K562 (cell line): ENCODE measurements around the gene CDC20. TPM values are rescaled to one million over a fixed set of nuclear protein-coding genes. Genes with fewer than 3 reads are reported as not detected.

Experiments
- ARID2 ChIP-seq: fragments of 450-650 bp; IDR thresholded peaks from 2 replicates; pipeline ENCODE4 v1.6.1; 2017; ENCODE audit warnings: antibody characterized with exemption, mild to moderate bottlenecking
- CCAR2 ChIP-seq: fragments of 200-400 bp; formaldehyde crosslinking; IDR thresholded peaks from 2 replicates; pipeline ENCODE4 v1.6.1; 2017; ENCODE audit warnings: mild to moderate bottlenecking, low read depth, low read length
- CEBPZ ChIP-seq: fragments of 150-350 bp; IDR thresholded peaks from 2 replicates; pipeline ENCODE4 v1.6.1; 2014; ENCODE audit warnings: low read depth, mild to moderate bottlenecking, low read length, borderline replicate concordance
- CHD4 ChIP-seq: fragments of 200-600 bp; sonication (generic); IDR thresholded peaks from 3 replicates; pipeline ENCODE4 v1.6.1; 2012; ENCODE audit warnings: low read depth, mild to moderate bottlenecking, mixed read lengths, low read length, inconsistent platforms; ENCODE audit not compliant: insufficient read depth, insufficient replicate concordance, poor library complexity, severe bottlenecking
- ETV5 ChIP-seq: sonication (generic); formaldehyde crosslinking; IDR thresholded peaks from 2 replicates; pipeline ENCODE4 v1.4.0; 2020; ENCODE audit warnings: low read depth, mild to moderate bottlenecking, missing genetic modification reagents
- MBD2 ChIP-seq: sonication (generic); IDR thresholded peaks from 2 replicates; pipeline ENCODE4 v1.6.1; 2016; ENCODE audit warnings: low read depth, borderline replicate concordance
- MLX ChIP-seq, 2 experiments: fragments of 450-650 bp in 1 of 2; sonication (generic) in 1 of 2; formaldehyde crosslinking; conservative IDR thresholded peaks; 2 replicates each; pipeline versions ENCODE4 v1.4.0 to v1.8.1; 2020 to 2022; ENCODE audit warnings: mild to moderate bottlenecking in 1 of 2, missing genetic modification reagents in 1 of 2
- NONO ChIP-seq, 2 experiments: fragments of 200-400 bp in 1 of 2; fragments of 450-650 bp in 1 of 2; formaldehyde crosslinking in 1 of 2; IDR thresholded peaks; 2 replicates each; pipeline ENCODE4 v1.6.1; 2017; ENCODE audit warnings: low read depth in 2 of 2, mild to moderate bottlenecking in 2 of 2, moderate library complexity in 2 of 2, low read length in 1 of 2
- NR2F6 ChIP-seq: fragments of 450-650 bp; formaldehyde crosslinking; IDR thresholded peaks from 2 replicates; pipeline ENCODE4 v1.4.0; 2020; ENCODE audit warnings: mild to moderate bottlenecking
- PHF8 ChIP-seq: fragments of 200-600 bp; sonication (generic); IDR thresholded peaks from 2 replicates; pipeline ENCODE4 v1.6.1; 2012; ENCODE audit warnings: mixed run types, mild to moderate bottlenecking, inconsistent platforms, low read length, moderate library complexity, borderline replicate concordance
- SIRT6 ChIP-seq: IDR thresholded peaks from one replicate; pipeline ENCODE4 v1.6.1; 2012; ENCODE audit warnings: low read depth, mild to moderate bottlenecking, control low read depth, inconsistent platforms, low read length, moderate library complexity
- THAP7 ChIP-seq: fragments of 250-450 bp; sonication (Bioruptor Pico); IDR thresholded peaks from 2 replicates; pipeline ENCODE4 v1.5.0; 2021
- ZBTB2 ChIP-seq: fragments of 450-650 bp; IDR thresholded peaks from 2 replicates; pipeline ENCODE4 v1.6.1; 2016; ENCODE audit warnings: antibody characterized with exemption
- ZBTB34 ChIP-seq: fragments of 250-450 bp; sonication (Bioruptor Pico); IDR thresholded peaks from 2 replicates; pipeline ENCODE4 v1.8.0; 2021; ENCODE audit warnings: mild to moderate bottlenecking, moderate library complexity
- ZNF224 ChIP-seq: sonication (generic); formaldehyde crosslinking; IDR thresholded peaks from 2 replicates; pipeline ENCODE4 v1.8.0; 2022; ENCODE audit warnings: mild to moderate bottlenecking, missing genetic modification reagents
- ZNF232 ChIP-seq: sonication (generic); formaldehyde crosslinking; IDR thresholded peaks from 2 replicates; pipeline ENCODE4 v1.8.0; 2022; ENCODE audit warnings: mild to moderate bottlenecking, missing genetic modification reagents
- ZNF740 ChIP-seq, 3 experiments: fragments of 200-800 bp in 1 of 3; sonication (Bioruptor generic) in 1 of 3; sonication (generic) in 1 of 3; formaldehyde crosslinking in 1 of 3; IDR thresholded peaks; 2 replicates each; pipeline versions ENCODE4 v1.6.1 to v1.8.0; 2016 to 2022; ENCODE audit warnings: mild to moderate bottlenecking in 2 of 3, missing compliant biosample characterization in 2 of 3, missing genetic modification characterization in 2 of 3, missing genetic modification reagents in 1 of 3
- polyA plus RNA-seq, 8 experiments: library from polyadenylated mRNA; depleted of rRNA in 4 of 8; stranded (reverse) in 5 of 8; unstranded in 3 of 8; fragments of >200 nt; fragmentation: Nextera tagmentation in 2 of 8; fragmentation: Illumina TruSeq in 1 of 8; extraction: Ambion mirVana in 2 of 8; extraction: Trizol in 1 of 8; gene quantifications; 2 replicates each; pipeline versions ENCODE4 v1.2.1 to v1.2.3, GENCODE V29; 2011 to 2014; ENCODE audit warnings: inconsistent platforms in 1 of 8, missing spikeins in 1 of 8
- total RNA-seq, 7 experiments: library from RNA; depleted of rRNA in 6 of 7; stranded (reverse); fragments of >200 nt in 6 of 7; fragmentation: Illumina TruSeq in 2 of 7; extraction: Trizol in 2 of 7; gene quantifications; 2 replicates each; pipeline versions ENCODE4 v1.2.1 to v1.2.3, GENCODE V29; 2011 to 2021; ENCODE audit warnings: low replicate concordance in 1 of 7

The CDC20 gene
- total and polyA plus RNA-seq, 9 of the 15 experiments (the other 6 are each of a cell fraction or from before 2014, with no cell fraction given), result 45.2 to 224 (median 121) TPM

GRCh38 chr1:43367904-43368645 is 9.3 kb downstream of the CDC20 start, which contains the start of gene ELOVL1 (continued):
- TF ChIP-seq ZBTB2 (no peak), MBD2 (no peak; the same call in 1 of the 2 replicates), ZNF224 (CRISPR knock-in tag) (no peak), ZBTB34 (CRISPR knock-in tag) (no peak), CCAR2 (no peak), PHF8 (peak; percentile 95; the same call in 1 of the 2 replicates), CHD4 (no peak), SIRT6 (no peak), MLX (CRISPR knock-in tag; conservative IDR thresholded peaks at IDR 0.05) (peak in 1 of 2 experiments; percentile 70; a peak in 1 of 4 replicates), ZNF232 (CRISPR knock-in tag) (peak; percentile 40; the same call in 1 of the 2 replicates), THAP7 (CRISPR knock-in tag) (no peak), ETV5 (CRISPR knock-in tag) (peak; percentile 73), ZNF740 (CRISPR knock-in tag; IDR thresholded peaks at IDR 0.05) (peak; percentile 15), ZNF740 (tag; IDR thresholded peaks at IDR 0.05) (no peak), NONO (IDR thresholded peaks at IDR 0.05; ENCODE audit: low read depth in 2 of 2, low read length in 1 of 2) (no peak; a peak in 2 of 4 replicates), CEBPZ (no peak), NR2F6 (CRISPR knock-in tag) (no peak), ARID2 (no peak)
